Endometrial microvascular endothelial cells (primary cell): ENCODE measurements around the gene MMP21. TPM values are rescaled to one million over a fixed set of nuclear protein-coding genes. Genes with fewer than 3 reads are reported as not detected.

ENCODE experiments used
- in situ Hi-C: cut with HindIII; loops from 2 replicates; pipeline ENCODE4 v1.10.0; 2017; ENCODE audit warnings: low sequenced_read_pairs, low pct_unique_long_range_greater_than_20kb; ENCODE audit errors: inconsistent ontology term
- total RNA-seq: library from RNA; depleted of rRNA; stranded (reverse); fragments of >200 nt; gene quantifications from one replicate; pipeline ENCODE4 v1.2.3, GENCODE V29; 2015; ENCODE audit errors: inconsistent ontology term

MMP21 gene
- not detected for total RNA-seq

- in situ Hi-C loops, result no loop called here
Observed at GRCh38 chr10:125775491-125776106, at the start of gene MMP21. Gene MMP21, minus strand, starts transcription at chr10:125775821. Its CDS starts 0 bp downstream, at chr10:125775821.

- in situ Hi-C loops, result no loop called here
Observed at GRCh38 chr10:125824736-125825135, 49.1 kb upstream of the MMP21 start.

GRCh38 chr10:125823663-125824251 is 48.1 kb upstream of the MMP21 start:
- in situ Hi-C loops, result no loop called here

- in situ Hi-C loops, result no loop called here
Observed at GRCh38 chr10:125822878-125823662, 47.4 kb upstream of the MMP21 start, which contains the start of the genes BCCIP and UROS. Gene BCCIP, plus strand, starts transcription at chr10:125823546. Its CDS starts 12 bp downstream, at chr10:125823558. Gene UROS, minus strand, starts transcription at chr10:125823258. Its CDS starts 6,759 bp downstream, at chr10:125816499.

GRCh38 chr10:125820701-125821100 is 45.1 kb upstream of the MMP21 start:
- in situ Hi-C loops, result no loop called here

GRCh38 chr10:125817337-125817946 is 41.8 kb upstream of the MMP21 start:
- in situ Hi-C loops, result no loop called here

- in situ Hi-C loops, result no loop called here
Observed at GRCh38 chr10:125816548-125816947, 40.9 kb upstream of the MMP21 start.

- in situ Hi-C loops, result no loop called here
Observed at GRCh38 chr10:125815764-125816163, 40.1 kb upstream of the MMP21 start.

GRCh38 chr10:125812128-125812750 is 36.6 kb upstream of the MMP21 start:
- in situ Hi-C loops, result no loop called here

GRCh38 chr10:125811251-125811650 is 35.6 kb upstream of the MMP21 start:
- in situ Hi-C loops, result no loop called here

- in situ Hi-C loops, result no loop called here
Observed at GRCh38 chr10:125808047-125808446, 32.4 kb upstream of the MMP21 start.

- in situ Hi-C loops, result no loop called here
Observed at GRCh38 chr10:125802739-125803138, 27.1 kb upstream of the MMP21 start.

- in situ Hi-C loops, result no loop called here
Observed at GRCh38 chr10:125802131-125802530, 26.5 kb upstream of the MMP21 start.

- in situ Hi-C loops, result no loop called here
Observed at GRCh38 chr10:125801574-125801973, 26.0 kb upstream of the MMP21 start.

GRCh38 chr10:125799451-125800182 is 24.0 kb upstream of the MMP21 start:
- in situ Hi-C loops, result no loop called here

- in situ Hi-C loops, result no loop called here
Observed at GRCh38 chr10:125797994-125798662, 22.5 kb upstream of the MMP21 start.

GRCh38 chr10:125797424-125797823 is 21.8 kb upstream of the MMP21 start:
- in situ Hi-C loops, result no loop called here

GRCh38 chr10:125795637-125796190 is 20.1 kb upstream of the MMP21 start:
- in situ Hi-C loops, result no loop called here
